GM20000 (cell line): ENCODE data around the gene PROK1.
"Not testable (repeated sequence)": the region's sequence is repeated elsewhere in the genome, so short reads cannot be mapped to it uniquely, and the experiment has no call there.

Experiments used
- DNase-seq: peaks from one replicate; pipeline ENCODE4 v3.0.0; 2012; ENCODE audit warnings: low spot score
- CTCF ChIP-seq: IDR thresholded peaks from 2 replicates; pipeline ENCODE4 v1.5.1; 2012; ENCODE audit warnings: mild to moderate bottlenecking, control low read depth; ENCODE audit errors: extremely low read depth, missing control alignments

PROK1 gene

DNA sequence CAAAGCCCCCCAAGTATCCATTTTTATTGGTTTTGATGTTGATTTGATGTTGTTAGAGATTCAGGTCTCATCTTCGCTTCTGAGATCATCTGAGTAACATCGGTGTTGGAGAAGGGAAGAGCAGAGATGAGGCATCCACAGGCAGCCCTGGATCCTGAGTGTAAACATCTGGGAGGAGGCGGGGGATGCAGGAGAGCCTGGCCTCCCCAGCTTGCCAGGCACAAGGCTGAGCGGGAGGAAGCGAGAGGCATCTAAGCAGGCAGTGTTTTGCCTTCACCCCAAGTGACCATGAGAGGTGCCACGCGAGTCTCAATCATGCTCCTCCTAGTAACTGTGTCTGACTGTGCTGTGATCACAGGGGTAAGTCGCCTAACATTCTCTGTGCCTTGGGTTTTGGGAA lies at the start of gene PROK1:
TSS of gene PROK1 (plus strand) at position 221 of the 400 bp plus-strand sequence. CDS start at position 289, 68 bp downstream.
- no peak for DNase-seq
- no peak for TF ChIP-seq CTCF

DNA sequence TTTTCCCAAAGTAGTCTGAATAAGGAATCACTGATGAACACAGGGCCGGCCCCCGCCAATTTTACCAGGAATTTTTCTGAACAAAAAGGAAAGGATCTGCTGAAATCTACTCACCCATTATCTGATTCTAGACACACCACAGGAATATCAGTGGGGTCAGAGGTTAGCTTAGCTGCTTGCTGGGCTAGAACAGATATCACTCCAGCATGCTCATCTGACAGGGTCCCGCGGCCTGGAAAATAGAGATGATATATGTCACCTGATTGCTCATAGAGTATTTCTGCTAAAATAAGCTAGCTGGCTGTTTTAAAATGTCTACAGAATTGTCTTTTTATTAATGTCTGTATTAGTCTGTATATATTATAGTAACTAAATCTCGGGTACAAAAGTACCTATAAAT lies 47.1 kb upstream of the PROK1 start:
- DNase-seq: no peak
- no peak for TF ChIP-seq CTCF

DNA sequence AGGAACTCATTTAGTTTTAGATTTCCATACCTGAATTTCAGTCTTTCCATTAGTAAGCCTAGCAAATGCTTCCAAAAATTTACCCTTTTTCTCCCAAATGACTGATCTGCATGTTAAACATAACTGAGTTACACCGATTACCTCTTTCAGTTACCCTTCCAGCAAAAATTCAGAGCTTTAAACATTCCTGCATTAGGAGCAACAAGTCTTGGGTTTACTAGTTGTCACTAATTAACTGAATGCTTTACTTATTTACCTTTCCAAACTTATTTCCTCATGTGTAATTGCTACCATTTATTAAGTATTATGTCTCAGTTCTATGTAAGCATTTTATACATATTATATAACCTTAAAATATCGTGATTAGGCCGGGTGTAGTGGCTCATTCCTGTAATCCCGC lies 46.5 kb upstream of the PROK1 start:
- no peak for DNase-seq
- no peak for TF ChIP-seq CTCF

DNA sequence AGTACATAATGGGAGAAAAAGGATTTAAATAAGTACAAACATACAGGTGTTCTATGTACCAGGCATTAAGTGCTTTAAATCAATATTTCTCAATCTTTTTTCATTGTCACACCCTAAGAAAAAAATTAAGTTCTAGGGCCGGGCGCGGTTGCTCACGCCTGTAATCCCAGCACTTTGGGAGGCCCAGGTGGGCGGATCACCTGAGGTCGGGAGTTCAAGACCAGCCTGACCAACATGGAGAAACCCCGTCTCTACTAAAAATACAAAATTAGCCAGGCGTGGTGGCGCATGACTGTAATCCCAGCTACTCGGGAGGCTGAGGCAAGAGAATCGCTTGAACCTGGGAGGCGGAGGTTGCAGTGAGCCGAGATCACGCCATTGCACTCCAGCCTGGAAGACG lies 44.5 kb upstream of the PROK1 start:
- not testable (repeated sequence) for DNase-seq

DNA sequence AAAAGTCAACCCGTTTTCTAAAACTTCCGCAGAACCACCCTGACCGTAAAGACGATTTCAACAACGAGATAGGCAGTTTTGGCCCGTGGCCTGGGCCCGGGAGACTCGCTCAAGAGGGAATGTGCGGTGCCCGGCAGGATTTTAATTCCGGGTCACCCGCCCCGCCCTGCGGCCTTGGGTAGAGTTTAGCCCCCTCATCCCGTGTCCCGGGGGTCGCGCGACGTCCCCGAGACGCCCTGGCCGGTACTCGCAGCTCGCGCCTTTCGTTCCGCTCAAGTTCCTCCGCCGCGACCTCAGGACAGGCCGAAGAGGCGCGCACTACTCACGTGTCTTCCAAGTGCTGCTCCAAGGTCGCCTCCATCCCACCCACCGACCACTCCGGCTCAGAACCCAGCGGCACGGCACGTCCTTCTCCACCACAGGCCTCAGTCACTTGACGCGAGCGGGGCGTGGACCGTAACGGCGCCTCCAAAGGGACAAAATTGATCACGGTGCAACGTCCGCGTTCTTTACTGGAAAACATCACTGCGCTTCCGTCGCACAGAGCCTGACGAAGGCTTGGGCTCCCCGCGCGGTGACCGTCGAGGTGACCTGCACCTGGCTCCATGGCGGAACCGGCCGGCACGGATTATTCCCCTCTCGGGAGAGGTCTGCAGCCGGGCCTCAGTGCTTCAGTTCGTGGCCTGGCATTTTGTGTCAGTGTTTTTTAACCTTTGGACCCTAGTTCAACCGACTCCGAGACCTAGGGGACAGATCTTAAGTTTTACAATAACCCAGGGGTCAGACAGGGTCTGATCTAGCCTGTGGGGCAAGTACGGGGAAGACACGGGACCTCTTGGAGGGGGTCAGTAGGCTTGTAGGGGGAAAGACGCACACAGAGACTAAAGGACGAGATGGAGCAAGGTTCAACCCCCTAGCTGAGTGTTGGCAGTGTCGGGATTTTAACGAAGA lies 43.4 kb upstream of the PROK1 start, which contains the start of gene LAMTOR5:
TSS of gene LAMTOR5 (minus strand) at position 435 of the 951 bp plus-strand sequence. CDS start at position 361, 74 bp downstream.
- TF ChIP-seq CTCF: no peak
- DNase-seq: peak; percentile 88

DNA sequence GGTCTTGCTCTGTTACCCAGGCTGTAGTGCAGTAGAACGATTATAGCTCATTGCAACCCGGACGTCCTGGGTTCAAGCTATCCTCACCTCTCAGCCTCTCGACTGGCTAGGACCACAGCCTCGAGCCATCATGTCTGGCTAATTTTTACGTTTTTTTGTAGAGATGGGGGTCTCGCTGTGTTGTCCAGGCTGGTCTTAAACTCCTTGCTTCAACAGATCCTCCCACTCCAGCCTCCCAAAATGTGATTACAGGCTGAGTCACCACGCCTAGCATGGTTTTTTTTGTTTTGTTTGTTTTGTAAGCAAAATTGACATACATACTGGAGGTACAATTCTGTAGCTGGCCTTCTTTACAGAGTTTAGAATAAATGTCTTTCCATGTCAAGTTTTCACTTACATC lies 42.5 kb upstream of the PROK1 start:
- no peak for TF ChIP-seq CTCF
- DNase-seq: no peak

DNA sequence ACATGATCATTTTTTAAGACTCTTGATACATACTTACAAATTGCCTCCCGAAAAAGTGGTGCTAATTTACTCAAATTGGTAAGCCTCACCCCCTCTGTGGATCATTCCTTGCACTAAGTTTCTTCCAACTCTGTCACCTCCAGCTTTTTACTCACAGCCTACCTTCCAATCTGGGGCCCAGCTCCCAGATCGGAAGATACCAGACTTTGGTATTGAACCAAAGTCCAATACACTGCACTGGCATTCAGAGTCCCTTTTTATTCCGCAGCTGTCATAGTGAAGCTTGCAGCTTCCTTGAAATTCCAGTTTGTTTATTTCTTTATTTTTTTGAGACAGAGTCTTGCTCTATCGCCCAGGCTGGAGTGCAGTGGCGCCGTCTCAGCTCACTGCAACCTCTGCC lies 41.6 kb upstream of the PROK1 start:
- no peak for TF ChIP-seq CTCF
- DNase-seq: no peak
